ENCODE measurements around the gene LRRC28. TPM values are rescaled to one million over a fixed set of nuclear protein-coding genes. Genes with fewer than 3 reads are reported as not detected.

Gene LRRC28
- total RNA-seq, 1 donor from 2014 or later: 49.6 TPM

- TF ChIP-seq CTCF (IDR thresholded peaks at IDR 0.05; ENCODE audit: partially characterized antibody, unreplicated experiment): no peak
- no peak overlapping the region for H3K27ac Mint-ChIP-seq (ENCODE audit: unreplicated experiment)
- peak; percentile 7 for DNase-seq
- H3K9me3 Mint-ChIP-seq (ENCODE audit: unreplicated experiment): peaks cover 2% of the 10 kb centered on the region
- H3K4me1 Mint-ChIP-seq (ENCODE audit: low read depth, unreplicated experiment): peaks cover 2% of the 10 kb centered on the region
- no peaks in the 10 kb centered on the region for H3K27me3 Mint-ChIP-seq (ENCODE audit: unreplicated experiment)
- H3K4me3 Mint-ChIP-seq (ENCODE audit: unreplicated experiment): no peak overlapping the region
- H3K36me3 Mint-ChIP-seq (ENCODE audit: unreplicated experiment): peaks cover 6% of the 10 kb centered on the region
Observed at GRCh38 chr15:99434506-99435112, 183.3 kb downstream of the LRRC28 start.

GRCh38 chr15:99435113-99435695 lies 183.9 kb downstream of the LRRC28 start:
- Mint-ChIP-seq H3K9me3 (ENCODE audit: unreplicated experiment) (peaks cover 2% of the 10 kb centered on the region), H3K4me3 (ENCODE audit: unreplicated experiment) (no peak overlapping the region), H3K4me1 (ENCODE audit: low read depth, unreplicated experiment) (peaks cover 2% of the 10 kb centered on the region), H3K27ac (ENCODE audit: unreplicated experiment) (no peak overlapping the region), H3K36me3 (ENCODE audit: unreplicated experiment) (peaks cover 6% of the 10 kb centered on the region), H3K27me3 (ENCODE audit: unreplicated experiment) (no peaks in the 10 kb centered on the region)
- TF ChIP-seq CTCF (IDR thresholded peaks at IDR 0.05; ENCODE audit: partially characterized antibody, unreplicated experiment): no peak
- DNase-seq: peak; percentile 17

GRCh38 chr15:99435877-99436541 lies 184.7 kb downstream of the LRRC28 start:
- Mint-ChIP-seq H3K4me1 (ENCODE audit: low read depth, unreplicated experiment) (peaks cover 2% of the 10 kb centered on the region), H3K9me3 (ENCODE audit: unreplicated experiment) (peaks cover 2% of the 10 kb centered on the region), H3K4me3 (ENCODE audit: unreplicated experiment) (no peak overlapping the region), H3K27me3 (ENCODE audit: unreplicated experiment) (no peaks in the 10 kb centered on the region), H3K27ac (ENCODE audit: unreplicated experiment) (no peak overlapping the region), H3K36me3 (ENCODE audit: unreplicated experiment) (peaks cover 6% of the 10 kb centered on the region)
- TF ChIP-seq CTCF (IDR thresholded peaks at IDR 0.05; ENCODE audit: partially characterized antibody, unreplicated experiment): no peak
- peak; percentile 11 for DNase-seq

DNA sequence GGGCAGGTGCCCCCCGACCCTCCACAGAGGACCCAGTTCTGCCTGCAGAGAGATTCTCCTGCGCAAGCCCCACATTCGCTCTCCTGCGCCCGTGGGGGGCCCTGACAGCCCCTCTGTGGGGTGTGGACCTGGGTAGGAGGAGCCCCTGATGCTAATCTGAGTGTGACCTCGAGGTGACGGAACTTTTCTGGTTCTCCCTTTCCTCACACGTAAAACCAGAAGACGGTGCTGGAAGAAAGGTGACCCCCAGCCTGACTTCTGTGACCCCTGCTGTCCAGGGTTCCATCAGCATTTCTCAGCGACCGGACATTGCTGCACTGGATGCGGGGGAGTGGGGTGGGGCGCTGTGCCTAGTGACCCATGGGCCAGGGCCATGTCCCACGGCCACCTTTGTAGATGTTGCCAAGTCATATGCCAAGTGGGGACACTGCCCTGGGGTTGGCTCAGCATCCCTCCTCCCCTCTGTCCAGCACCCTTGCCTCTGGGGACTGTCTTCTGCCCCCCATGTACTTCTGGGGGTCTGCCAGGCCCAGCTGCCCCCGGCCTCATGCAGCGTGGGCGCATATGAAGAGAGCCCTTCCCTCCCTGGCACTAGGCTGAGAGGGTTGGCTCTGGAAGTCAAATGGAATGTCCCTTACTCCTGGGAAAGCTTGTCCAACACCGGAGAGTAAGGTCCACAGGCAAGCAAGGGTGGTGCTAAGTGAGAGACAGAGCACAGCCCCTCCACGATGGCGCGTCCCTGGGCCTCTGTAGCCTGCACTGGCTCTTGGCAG lies 185.4 kb downstream of the LRRC28 start:
- Mint-ChIP-seq H3K27me3 (ENCODE audit: unreplicated experiment) (no peaks in the 10 kb centered on the region), H3K4me1 (ENCODE audit: low read depth, unreplicated experiment) (peaks cover 2% of the 10 kb centered on the region), H3K36me3 (ENCODE audit: unreplicated experiment) (peaks cover 6% of the 10 kb centered on the region), H3K27ac (ENCODE audit: unreplicated experiment) (no peak overlapping the region), H3K9me3 (ENCODE audit: unreplicated experiment) (peaks cover 2% of the 10 kb centered on the region), H3K4me3 (ENCODE audit: unreplicated experiment) (no peak overlapping the region)
- TF ChIP-seq CTCF (IDR thresholded peaks at IDR 0.05; ENCODE audit: partially characterized antibody, unreplicated experiment): no peak
- peak; percentile 10 for DNase-seq

Data from glutamatergic neuron (in vitro differentiated cells).